Kidney (tissue), 14 donors: ENCODE measurements around the gene UGT1A5. TPM values are rescaled to one million over a fixed set of nuclear protein-coding genes. Genes with fewer than 3 reads are reported as not detected.

ENCODE experiments used
- DNase-seq, 5 donors: peaks; one replicate each; pipeline ENCODE4 v3.0.0-alpha.2; 2013 to 2020
- FAIRE-seq: peaks from 2 replicates; lab custom pipeline; 2012; peaks lifted over from hg19 to GRCh38; lab: Jason Lieb, UNC
- H3K27ac ChIP-seq, 2 donors: one replicate each; pipeline ENCODE4 v1.7.0; 2013; ENCODE audit warnings: low read depth in 2 of 2, low read length in 2 of 2, inconsistent platforms in 1 of 2
- H3K27me3 ChIP-seq: one replicate; pipeline ENCODE4 v1.7.1; 2013; ENCODE audit warnings: low read length, inconsistent platforms; ENCODE audit not compliant: control insufficient read depth, insufficient read depth
- H3K36me3 ChIP-seq, 3 donors: one replicate each; pipeline versions ENCODE4 v1.7.0 to v1.7.1; 2013; ENCODE audit warnings: low read length in 3 of 3, control low read depth in 1 of 3, inconsistent platforms in 1 of 3; ENCODE audit not compliant: insufficient read depth in 3 of 3, control insufficient read depth in 2 of 3
- H3K4me1 ChIP-seq, 3 donors: one replicate each; pipeline versions ENCODE4 v1.7.0 to v1.7.1; 2013; ENCODE audit warnings: low read length in 3 of 3, inconsistent platforms in 1 of 3, low read depth in 1 of 3; ENCODE audit not compliant: control insufficient read depth in 2 of 3, insufficient read depth in 2 of 3
- H3K4me3 ChIP-seq, 3 donors: one replicate each; pipeline versions ENCODE4 v1.7.0 to v1.8.1; 2013; ENCODE audit warnings: low read length in 3 of 3, control low read depth in 1 of 3, inconsistent platforms in 1 of 3
- H3K9ac ChIP-seq, 3 donors: one replicate each; pipeline versions ENCODE4 v1.7.0 to v1.7.1; 2013; ENCODE audit warnings: low read length in 3 of 3, control low read depth in 1 of 3, inconsistent platforms in 1 of 3
- H3K9me3 ChIP-seq, 3 donors: one replicate each; pipeline versions ENCODE4 v1.7.0 to v1.7.1; 2013; ENCODE audit warnings: low read length in 3 of 3, control low read depth in 1 of 3, inconsistent platforms in 1 of 3; ENCODE audit not compliant: control insufficient read depth in 2 of 3, insufficient read depth in 1 of 3
- CTCF ChIP-seq: IDR thresholded peaks from 3 replicates; pipeline ENCODE4 v1.5.1; 2012; ENCODE audit warnings: mild to moderate bottlenecking, moderate library complexity, borderline replicate concordance; ENCODE audit not compliant: insufficient read depth; ENCODE audit errors: extremely low read depth
- intact Hi-C: fragments of 100-400 bp; cut with DNase I; formaldehyde crosslinking; loops from one replicate; pipeline ENCODE4 v1.11.1; 2022
- polyA plus RNA-seq: library from polyadenylated mRNA; stranded (reverse); fragments of 350-450 nt; fragmentation: Illumina TruSeq; extraction: RNeasy Lipid Tissue Mini Kit (QIAGEN cat#74804); gene quantifications from one replicate; pipeline ENCODE4 v1.2.3, GENCODE V29; 2014; ENCODE audit warnings: low read depth, low replicate concordance; ENCODE audit not compliant: insufficient read depth
- total RNA-seq: library from RNA; stranded (reverse); fragmentation: NEBNext Ultra II Directional; extraction: Animal tissue kit (Norgen Biotek cat#: 25700); gene quantifications from one replicate; pipeline ENCODE4 v1.2.1, GENCODE V29; 2021
- donor health status: control.
- donor health status: control.
- donor health status: control.
- donor health status: control.
- donor health status: control.
- donor health status: DM: yes; HTN: yes; CAD: no.
- donor health status: Normal renal cell carcinoma (clear cell type).

UGT1A5 gene
- total and polyA plus RNA-seq, 2 donors from 2014 or later: 2.1 TPM; not detected in 1

- FAIRE-seq (no peak), DNase-seq (no peak)
- H3K27me3 ChIP-seq: no peaks in the 10 kb centered on the region
- H3K9me3 ChIP-seq: no peaks in the 10 kb centered on the region
- H3K4me1 ChIP-seq: peaks cover 0 to 2% (median 0%) of the 10 kb centered on the region in 3 donors
- H3K9ac ChIP-seq: no peak overlapping the region
- H3K4me3 ChIP-seq: no peak overlapping the region
- H3K27ac ChIP-seq: peak overlapping the region in 1 of 2 donors; percentile 61
- TF ChIP-seq CTCF: no peak
- peaks cover 0 to 13% (median 6%) of the 10 kb centered on the region in 3 donors for H3K36me3 ChIP-seq
- intact Hi-C loops: no loop called here
These were observed 51.6 kb downstream of the UGT1A5 start for GRCh38 chr2:233764264-233764663.

GRCh38 chr2:233764761-233765160, 52.1 kb downstream of the UGT1A5 start:
- DNase-seq: no peak
- no peak overlapping the region for H3K4me3 ChIP-seq
- no peak overlapping the region for H3K27ac ChIP-seq
- FAIRE-seq: no peak
- H3K9ac ChIP-seq: no peak overlapping the region
- peaks cover 0 to 17% (median 11%) of the 10 kb centered on the region in 3 donors for H3K36me3 ChIP-seq
- H3K9me3 ChIP-seq: no peaks in the 10 kb centered on the region
- H3K27me3 ChIP-seq: no peaks in the 10 kb centered on the region
- no peak for TF ChIP-seq CTCF
- intact Hi-C loops: no loop called here
- H3K4me1 ChIP-seq: peaks cover 0 to 2% (median 0%) of the 10 kb centered on the region in 3 donors

GRCh38 chr2:233766416-233766815, 53.7 kb downstream of the UGT1A5 start:
- H3K4me3 ChIP-seq: no peak overlapping the region
- H3K27ac ChIP-seq: no peak overlapping the region
- no peak for FAIRE-seq
- H3K9me3 ChIP-seq: no peaks in the 10 kb centered on the region
- H3K36me3 ChIP-seq: peaks cover 0 to 24% (median 13%) of the 10 kb centered on the region in 3 donors
- no peaks in the 10 kb centered on the region for H3K27me3 ChIP-seq
- intact Hi-C loops: no loop called here
- DNase-seq: no peak
- no peak overlapping the region for H3K9ac ChIP-seq
- TF ChIP-seq CTCF: no peak
- no peaks in the 10 kb centered on the region for H3K4me1 ChIP-seq

GRCh38 chr2:233768076-233768475, 55.4 kb downstream of the UGT1A5 start:
- H3K4me3 ChIP-seq: no peak overlapping the region
- H3K27ac ChIP-seq: no peak overlapping the region
- no peak for DNase-seq
- FAIRE-seq: no peak
- no peaks in the 10 kb centered on the region for H3K4me1 ChIP-seq
- H3K9ac ChIP-seq: no peak overlapping the region
- H3K36me3 ChIP-seq: peaks cover 0 to 34% (median 16%) of the 10 kb centered on the region in 3 donors
- no peaks in the 10 kb centered on the region for H3K27me3 ChIP-seq
- TF ChIP-seq CTCF: no peak
- no peaks in the 10 kb centered on the region for H3K9me3 ChIP-seq
- intact Hi-C loops: no loop called here
